Mammary epithelial cell (primary cell): ENCODE results near the gene SSR4.

Source experiments
- CTCF ChIP-seq, 2 donors: IDR thresholded peaks in 1 of 2; conservative IDR thresholded peaks in 1 of 2; 2 replicates each; pipeline ENCODE4 v1.5.1; 2011 to 2012; ENCODE audit warnings: inconsistent platforms in 2 of 2, low read length in 2 of 2, mild to moderate bottlenecking in 2 of 2, control low read depth in 1 of 2, low read depth in 1 of 2; ENCODE audit not compliant: insufficient read depth in 1 of 2; ENCODE audit errors: extremely low read depth in 1 of 2
- EZH2 ChIP-seq: IDR thresholded peaks from 2 replicates; pipeline ENCODE4 v1.6.1; 2012; ENCODE audit warnings: low read length, inconsistent platforms, borderline replicate concordance

DNA sequence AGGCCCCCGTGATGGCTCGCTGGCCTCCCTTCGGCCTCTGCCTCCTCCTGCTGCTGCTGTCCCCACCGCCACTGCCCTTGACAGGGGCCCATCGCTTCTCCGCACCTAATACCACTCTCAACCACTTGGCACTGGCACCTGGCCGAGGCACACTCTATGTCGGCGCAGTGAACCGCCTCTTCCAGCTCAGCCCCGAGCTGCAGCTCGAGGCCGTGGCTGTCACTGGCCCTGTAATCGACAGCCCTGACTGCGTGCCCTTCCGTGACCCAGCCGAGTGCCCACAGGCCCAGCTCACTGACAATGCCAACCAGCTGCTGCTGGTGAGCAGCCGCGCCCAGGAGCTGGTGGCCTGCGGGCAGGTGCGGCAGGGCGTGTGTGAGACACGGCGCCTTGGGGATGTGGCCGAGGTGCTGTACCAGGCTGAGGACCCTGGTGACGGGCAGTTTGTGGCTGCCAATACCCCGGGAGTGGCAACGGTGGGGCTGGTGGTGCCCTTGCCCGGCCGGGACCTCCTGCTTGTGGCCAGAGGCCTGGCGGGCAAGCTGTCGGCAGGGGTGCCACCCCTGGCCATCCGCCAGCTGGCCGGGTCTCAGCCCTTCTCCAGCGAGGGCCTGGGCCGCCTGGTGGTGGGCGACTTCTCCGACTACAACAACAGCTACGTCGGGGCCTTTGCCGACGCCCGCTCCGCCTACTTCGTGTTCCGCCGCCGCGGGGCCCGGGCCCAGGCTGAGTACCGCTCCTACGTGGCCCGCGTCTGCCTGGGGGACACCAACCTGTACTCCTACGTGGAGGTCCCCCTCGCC is 27.4 kb upstream of the SSR4 start:
- TF ChIP-seq CTCF (conservative IDR thresholded peaks at IDR 0.05 in 1 of 2, IDR thresholded peaks at IDR 0.05 in 1 of 2; ENCODE audit: extremely low read depth in 1 of 2, insufficient read depth in 1 of 2, low read depth in 1 of 2, low read length in 2 of 2) (no peak), EZH2 (no peak)
